Natural killer cell (primary cell): Measurements from ENCODE around the gene TMEM107. TPM values are rescaled to one million over a fixed set of nuclear protein-coding genes. Genes with fewer than 3 reads are reported as not detected.

Experiments used
- ATAC-seq, 3 donors: fragments of 150-1000 bp in 2 of 3; fragments of 200-7000 bp in 1 of 3; cut with Tn5 transposase; 1 replicate in 1 of 3; 2 replicates in 2 of 3; pipeline ENCODE4 v1.10.0; 2021; ENCODE audit warnings: mild to moderate bottlenecking in 2 of 3, moderate library complexity in 2 of 3
- DNase-seq, 2 donors: peaks; one replicate each; pipeline versions ENCODE4 v3.0.0 to v3.0.0-alpha.2; 2013 to 2021; ENCODE audit warnings: mixed read lengths in 1 of 2
- H3K27ac ChIP-seq: one replicate; pipeline ENCODE4 v1.5.1; 2013; ENCODE audit warnings: mild to moderate bottlenecking, low read length
- H3K27me3 ChIP-seq: one replicate; pipeline ENCODE4 v1.6.1; 2013; ENCODE audit warnings: low read length; ENCODE audit not compliant: control insufficient read depth, insufficient read depth
- H3K36me3 ChIP-seq: one replicate; pipeline ENCODE4 v1.6.1; 2013; ENCODE audit warnings: low read length; ENCODE audit not compliant: control insufficient read depth, insufficient read depth
- H3K4me1 ChIP-seq: one replicate; pipeline ENCODE4 v1.6.1; 2013; ENCODE audit warnings: low read length; ENCODE audit not compliant: control insufficient read depth, insufficient read depth
- H3K4me3 ChIP-seq: one replicate; pipeline ENCODE4 v1.5.1; 2013; ENCODE audit warnings: low read length
- H3K9me3 ChIP-seq: one replicate; pipeline ENCODE4 v1.6.1; 2013; ENCODE audit warnings: low read length; ENCODE audit not compliant: control insufficient read depth, insufficient read depth
- H3K27ac Mint-ChIP-seq, 2 donors: one replicate each; pipeline ENCODE4 v1.8.0; 2022; ENCODE audit warnings: mild to moderate bottlenecking in 2 of 2, mixed read lengths in 2 of 2, moderate library complexity in 1 of 2
- H3K27me3 Mint-ChIP-seq, 2 donors: one replicate each; pipeline ENCODE4 v1.8.0; 2022; ENCODE audit warnings: low read depth in 2 of 2, mixed read lengths in 2 of 2
- H3K36me3 Mint-ChIP-seq: one replicate; pipeline ENCODE4 v1.8.0; 2022; ENCODE audit warnings: mixed read lengths
- H3K4me1 Mint-ChIP-seq, 2 donors: one replicate each; pipeline ENCODE4 v1.8.0; 2022; ENCODE audit warnings: mixed read lengths in 2 of 2
- H3K4me3 Mint-ChIP-seq: one replicate; pipeline ENCODE4 v1.8.0; 2022; ENCODE audit warnings: mild to moderate bottlenecking, moderate library complexity, mixed read lengths
- H3K9me3 Mint-ChIP-seq, 2 donors: one replicate each; pipeline ENCODE4 v1.8.0; 2022; ENCODE audit warnings: mixed read lengths in 2 of 2
- WGBS: methylation state at CpG from one replicate; pipeline ENCODE4 v1.1.7; 2013; ENCODE audit warnings: missing lambda C conversion rate; ENCODE audit not compliant: insufficient coverage; 5-methylcytosine and 5-hydroxymethylcytosine counted together
- intact Hi-C: fragments of 100-400 bp; cut with micrococcal nuclease; formaldehyde crosslinking; loops from one replicate; pipeline ENCODE4 v1.14.2; 2022
- total RNA-seq, 4 donors: library from RNA; stranded (reverse); fragments of 120-200 nt in 1 of 4; gene quantifications; one replicate each; pipeline versions ENCODE4 v1.2.3 to v1.2.4, GENCODE V29; 2013 to 2022
- TF ChIP-seq, protein P1 (sequence below): fragments of 200-600 bp; IDR thresholded peaks from one replicate; pipeline ENCODE4 v1.8.0; 2022; ENCODE audit warnings: antibody characterized with exemption

The TMEM107 gene
- total RNA-seq, 3 donors from 2014 or later (not counting 1 experiment from before 2014, with no cell fraction given) = 48.9 to 101 (median 96.1) TPM

- 15% methylated on average over 52 of the region's 55 CpGs for WGBS
- Mint-ChIP-seq H3K36me3 (no peaks in the 10 kb centered on the region), H3K4me1 (peaks cover 45 to 63% of the 10 kb centered on the region in 2 donors), H3K27me3 (no peaks in the 10 kb centered on the region), H3K27ac (no peak overlapping the region), H3K9me3 (no peaks in the 10 kb centered on the region), H3K4me3 (peak overlapping the region; percentile 91)
- ATAC-seq (peak; percentile 10 to 21 (median 12)), DNase-seq (peak in 1 of 2 donors; percentile 47)
- Histone ChIP-seq H3K36me3 (peaks cover 27% of the 10 kb centered on the region), H3K4me1 (peaks cover 64% of the 10 kb centered on the region), H3K27me3 (no peaks in the 10 kb centered on the region), H3K27ac (peak overlapping the region; percentile 94), H3K9me3 (no peaks in the 10 kb centered on the region), H3K4me3 (peak overlapping the region; percentile 53)
- TF ChIP-seq, protein P1, sequence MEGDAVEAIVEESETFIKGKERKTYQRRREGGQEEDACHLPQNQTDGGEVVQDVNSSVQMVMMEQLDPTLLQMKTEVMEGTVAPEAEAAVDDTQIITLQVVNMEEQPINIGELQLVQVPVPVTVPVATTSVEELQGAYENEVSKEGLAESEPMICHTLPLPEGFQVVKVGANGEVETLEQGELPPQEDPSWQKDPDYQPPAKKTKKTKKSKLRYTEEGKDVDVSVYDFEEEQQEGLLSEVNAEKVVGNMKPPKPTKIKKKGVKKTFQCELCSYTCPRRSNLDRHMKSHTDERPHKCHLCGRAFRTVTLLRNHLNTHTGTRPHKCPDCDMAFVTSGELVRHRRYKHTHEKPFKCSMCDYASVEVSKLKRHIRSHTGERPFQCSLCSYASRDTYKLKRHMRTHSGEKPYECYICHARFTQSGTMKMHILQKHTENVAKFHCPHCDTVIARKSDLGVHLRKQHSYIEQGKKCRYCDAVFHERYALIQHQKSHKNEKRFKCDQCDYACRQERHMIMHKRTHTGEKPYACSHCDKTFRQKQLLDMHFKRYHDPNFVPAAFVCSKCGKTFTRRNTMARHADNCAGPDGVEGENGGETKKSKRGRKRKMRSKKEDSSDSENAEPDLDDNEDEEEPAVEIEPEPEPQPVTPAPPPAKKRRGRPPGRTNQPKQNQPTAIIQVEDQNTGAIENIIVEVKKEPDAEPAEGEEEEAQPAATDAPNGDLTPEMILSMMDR = no peak
- intact Hi-C loops = no loop called here
Observed at GRCh38 chr17:8162997-8163977, 12.9 kb downstream of the TMEM107 start.

GRCh38 chr17:8162233-8162996 is 13.8 kb downstream of the TMEM107 start, which contains the start of gene VAMP2:
VAMP2 (minus strand) TSS chr17:8162948; CDS start chr17:8162879, 69 bp downstream.
- H3K27ac Mint-ChIP-seq = no peak within 1 kb of the TSS
- peak within 1 kb of the TSS; percentile 100 for H3K27ac ChIP-seq
- no peaks in the 10 kb centered on the region for H3K27me3 Mint-ChIP-seq
- intact Hi-C loops = no loop called here
- H3K27me3 ChIP-seq = no peaks in the 10 kb centered on the region
- no peaks in the 10 kb centered on the region for H3K9me3 ChIP-seq
- H3K4me1 ChIP-seq = peaks cover 72% of the 10 kb centered on the region
- H3K36me3 Mint-ChIP-seq = no peaks in the 10 kb centered on the region
- TF ChIP-seq, protein P1 = no peak
- under 1% methylated on average over 75 of the region's 75 CpGs for WGBS
- DNase-seq (peak; percentile 92), ATAC-seq (peak; percentile 57 to 80 (median 76))
- H3K4me3 ChIP-seq = peak within 1 kb of the TSS; percentile 100
- H3K4me3 Mint-ChIP-seq = peak within 1 kb of the TSS; percentile 91
- no peaks in the 10 kb centered on the region for H3K9me3 Mint-ChIP-seq
- peaks cover 28% of the 10 kb centered on the region for H3K36me3 ChIP-seq
- peaks cover 47 to 65% of the 10 kb centered on the region in 2 donors for H3K4me1 Mint-ChIP-seq

- ATAC-seq (no peak), DNase-seq (peak in 1 of 2 donors; percentile 45)
- intact Hi-C loops = no loop called here
- TF ChIP-seq, protein P1 = no peak
- Mint-ChIP-seq H3K9me3 (no peaks in the 10 kb centered on the region), H3K4me3 (peak overlapping the region; percentile 82), H3K4me1 (peaks cover 47 to 65% of the 10 kb centered on the region in 2 donors), H3K27me3 (no peaks in the 10 kb centered on the region), H3K36me3 (no peaks in the 10 kb centered on the region), H3K27ac (no peak overlapping the region)
- Histone ChIP-seq H3K9me3 (no peaks in the 10 kb centered on the region), H3K27ac (peak overlapping the region; percentile 100), H3K36me3 (peaks cover 28% of the 10 kb centered on the region), H3K4me3 (peak overlapping the region; percentile 100), H3K4me1 (peaks cover 80% of the 10 kb centered on the region), H3K27me3 (no peaks in the 10 kb centered on the region)
- 67% methylated on average over 19 of the region's 19 CpGs for WGBS
Observed at GRCh38 chr17:8161289-8162232, 14.6 kb downstream of the TMEM107 start.
